ENCODE measurements around the gene NCOR1. TPM values are rescaled to one million over a fixed set of nuclear protein-coding genes. Genes with fewer than 3 reads are reported as not detected.

The NCOR1 gene
- total RNA-seq, 1 donor from 2014 or later, result 131 TPM

DNA sequence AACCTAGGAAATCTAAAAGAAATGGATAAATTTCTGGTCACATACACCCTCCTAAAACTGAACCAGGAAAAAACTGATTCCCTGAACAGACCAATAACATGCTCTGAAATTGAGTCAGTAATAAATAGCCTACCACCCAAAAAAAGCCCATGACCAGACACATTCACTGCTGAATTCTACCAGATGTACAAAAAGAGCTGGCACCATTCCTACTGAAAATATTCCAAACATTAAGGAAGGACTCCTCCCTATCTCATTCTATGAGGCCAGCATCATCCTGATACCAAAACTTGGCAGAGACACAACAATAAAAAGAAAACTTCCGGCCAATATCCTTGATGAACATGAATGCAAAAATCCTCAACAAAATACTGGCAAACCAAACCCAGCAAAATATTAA, 162.8 kb downstream of the NCOR1 start:
- intact Hi-C loops (cut with DNase I), result no loop called here

DNA sequence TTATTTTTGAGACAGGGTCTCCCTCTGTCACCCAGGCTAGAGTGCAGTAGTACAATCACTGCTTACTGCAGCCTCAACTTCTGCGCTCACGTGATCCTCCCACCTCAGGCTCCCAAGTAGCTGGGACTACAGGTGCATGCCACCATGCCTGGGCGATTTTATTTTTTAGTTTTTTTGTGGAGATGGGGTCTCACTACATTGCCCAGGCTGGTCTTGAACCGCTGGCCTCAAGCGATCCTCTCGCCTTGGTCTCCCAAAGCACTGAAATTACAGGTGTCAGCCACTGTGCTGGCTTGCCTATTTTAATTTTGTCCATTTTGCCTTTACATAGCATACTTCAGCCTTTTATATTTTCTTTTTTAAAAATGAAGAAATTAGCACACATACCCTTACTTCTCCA, 164.5 kb downstream of the NCOR1 start:
- intact Hi-C loops (cut with DNase I), result no loop called here
- DNase-seq (ENCODE audit: low spot score), result no peak
- ATAC-seq, result no peak

More for the DNA sequence above, 162.8 kb downstream of the NCOR1 start:
- no peak for ATAC-seq
- no peak for DNase-seq (ENCODE audit: low spot score)

DNA sequence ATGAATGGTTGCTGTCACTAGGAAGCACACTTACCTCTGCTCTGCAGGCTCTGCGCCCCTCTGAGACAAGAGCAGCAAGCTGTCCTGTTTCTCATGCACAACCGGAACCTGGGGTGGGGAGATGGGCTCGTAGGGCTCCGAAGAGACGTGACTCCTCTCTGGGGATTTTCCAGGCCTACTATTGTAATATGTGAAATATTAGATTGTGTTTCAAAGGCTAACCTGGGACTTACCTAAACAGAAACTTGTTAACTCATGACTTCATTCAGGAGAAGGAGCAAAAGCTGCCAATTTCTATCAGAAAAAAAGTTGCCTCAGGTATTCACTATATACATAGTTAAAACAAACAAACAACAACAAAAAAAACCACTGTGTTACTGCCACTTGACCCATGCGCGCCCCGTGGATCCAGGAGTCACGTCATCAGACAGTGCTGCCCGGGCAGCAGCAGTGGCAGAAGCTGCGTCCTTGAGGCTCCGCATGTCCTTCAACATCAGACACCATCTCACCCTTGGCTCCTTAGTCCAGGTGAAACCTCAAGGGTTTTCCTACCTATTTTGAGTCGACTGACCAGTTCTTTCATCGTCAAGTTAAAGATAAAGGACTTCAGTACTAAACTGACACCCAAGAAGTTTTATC, 166.4 kb downstream of the NCOR1 start:
- ATAC-seq (no peak), DNase-seq (ENCODE audit: low spot score) (no peak)
- intact Hi-C loops (cut with DNase I), result no loop called here

DNA sequence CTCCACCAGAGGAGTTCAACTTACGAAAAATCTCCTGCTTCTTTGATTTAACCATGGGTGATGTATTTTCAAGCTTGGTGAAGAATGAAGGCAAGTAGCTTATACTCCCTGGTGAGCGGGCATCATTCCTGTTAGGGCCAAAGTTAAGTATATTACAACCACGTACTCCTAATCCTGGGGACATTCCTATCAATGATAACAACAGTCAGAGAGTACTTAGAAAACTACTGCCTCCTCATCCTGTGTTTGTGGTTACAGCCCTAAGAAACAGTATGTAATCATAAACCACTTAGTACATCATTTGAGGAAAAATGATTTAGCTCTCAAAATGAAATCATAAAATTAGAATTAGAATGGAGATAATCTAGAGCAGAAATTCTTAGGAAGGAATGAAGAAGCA, 168.4 kb downstream of the NCOR1 start:
- intact Hi-C loops (cut with DNase I), result no loop called here
- DNase-seq (ENCODE audit: low spot score) (no peak), ATAC-seq (no peak)

DNA sequence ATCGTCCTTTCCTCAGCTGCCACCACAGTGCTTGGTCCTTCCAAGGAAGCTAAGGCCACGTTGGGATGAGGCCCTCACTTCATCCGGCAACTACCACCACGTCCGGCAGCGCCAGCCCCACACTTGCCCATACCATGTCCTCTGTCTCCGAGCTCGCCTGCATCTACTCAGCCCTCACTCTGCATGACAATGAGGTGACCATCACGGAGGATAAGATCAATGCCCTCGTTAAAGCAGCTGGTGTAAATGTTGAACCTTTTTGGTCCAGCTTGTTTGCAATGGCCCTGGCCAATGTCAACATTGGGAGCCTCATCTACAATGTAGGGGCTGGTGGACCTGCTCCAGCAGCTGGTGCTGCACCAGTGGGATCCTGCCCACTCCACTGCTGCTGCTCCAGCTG, 170.8 kb downstream of the NCOR1 start:
- ATAC-seq (no peak), DNase-seq (ENCODE audit: low spot score) (no peak)
- intact Hi-C loops (cut with DNase I), result no loop called here

DNA sequence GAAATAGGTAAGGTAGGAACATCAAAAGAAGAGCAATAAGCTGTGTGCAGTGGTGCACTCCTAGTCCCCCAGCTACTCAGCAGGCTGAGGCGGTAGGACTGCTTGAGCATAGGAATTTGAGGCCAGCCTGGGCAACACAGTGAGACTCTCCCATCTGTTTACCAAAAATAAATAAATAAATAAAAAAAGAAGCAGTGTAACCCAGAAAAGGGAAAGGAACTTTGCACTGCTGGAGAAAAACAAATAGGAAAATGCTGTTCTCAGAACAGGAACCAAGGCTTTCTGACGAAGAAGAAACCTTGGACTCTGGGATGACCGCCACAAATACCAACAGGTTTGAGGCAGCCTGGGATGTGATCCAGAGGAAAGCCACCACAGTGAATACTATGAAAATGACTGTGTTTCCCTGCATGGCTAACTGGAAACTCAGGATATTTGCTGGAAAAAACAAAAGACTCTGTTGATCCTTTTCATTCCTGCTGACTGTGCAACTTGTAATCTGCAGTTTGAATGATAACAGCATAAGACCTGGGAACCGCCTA, 174.6 kb downstream of the NCOR1 start:
- ATAC-seq (no peak), DNase-seq (ENCODE audit: low spot score) (no peak)
- intact Hi-C loops (cut with DNase I), result no loop called here

DNA sequence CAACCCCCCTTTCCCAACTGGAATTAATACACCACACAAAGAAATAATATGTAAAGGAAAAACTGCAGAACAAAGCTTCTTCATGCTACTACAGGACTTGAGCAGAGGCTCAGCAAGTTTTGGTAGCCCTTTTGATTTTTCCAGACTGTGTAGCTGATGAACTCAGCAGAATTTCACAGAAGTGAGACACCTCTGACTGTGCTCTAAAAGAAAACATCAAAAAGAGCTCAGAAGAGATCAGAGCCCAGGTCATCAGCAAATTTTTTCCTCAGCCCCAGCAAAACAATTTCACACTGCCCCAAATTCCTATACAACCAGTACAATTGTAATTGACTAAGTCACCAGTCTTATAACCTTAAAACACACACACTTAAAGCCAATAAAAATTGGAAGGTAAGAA, 177.7 kb downstream of the NCOR1 start:
- ATAC-seq (no peak), DNase-seq (ENCODE audit: low spot score) (no peak)
- intact Hi-C loops (cut with DNase I), result no loop called here

DNA sequence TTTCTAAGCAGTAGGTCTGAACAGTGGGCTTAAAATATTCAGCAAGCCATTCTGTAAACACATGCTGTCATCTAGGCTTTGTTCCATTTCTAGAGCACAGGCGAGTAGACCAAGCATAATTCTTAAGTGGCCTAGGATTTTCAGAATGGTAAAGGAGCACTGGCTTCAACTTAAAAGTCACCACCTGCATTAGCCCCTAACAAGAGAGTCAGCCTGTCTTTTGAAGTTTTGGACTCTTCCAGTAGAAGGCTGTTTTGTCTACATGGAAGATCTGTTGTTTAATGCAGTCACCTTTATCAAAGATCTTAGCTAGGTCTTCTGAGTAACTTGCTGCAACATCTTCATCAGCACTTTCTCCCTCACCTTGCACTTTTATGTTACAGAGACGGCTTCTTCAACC, 179.1 kb downstream of the NCOR1 start:
- intact Hi-C loops (cut with DNase I), result no loop called here
- no peak for ATAC-seq

DNA sequence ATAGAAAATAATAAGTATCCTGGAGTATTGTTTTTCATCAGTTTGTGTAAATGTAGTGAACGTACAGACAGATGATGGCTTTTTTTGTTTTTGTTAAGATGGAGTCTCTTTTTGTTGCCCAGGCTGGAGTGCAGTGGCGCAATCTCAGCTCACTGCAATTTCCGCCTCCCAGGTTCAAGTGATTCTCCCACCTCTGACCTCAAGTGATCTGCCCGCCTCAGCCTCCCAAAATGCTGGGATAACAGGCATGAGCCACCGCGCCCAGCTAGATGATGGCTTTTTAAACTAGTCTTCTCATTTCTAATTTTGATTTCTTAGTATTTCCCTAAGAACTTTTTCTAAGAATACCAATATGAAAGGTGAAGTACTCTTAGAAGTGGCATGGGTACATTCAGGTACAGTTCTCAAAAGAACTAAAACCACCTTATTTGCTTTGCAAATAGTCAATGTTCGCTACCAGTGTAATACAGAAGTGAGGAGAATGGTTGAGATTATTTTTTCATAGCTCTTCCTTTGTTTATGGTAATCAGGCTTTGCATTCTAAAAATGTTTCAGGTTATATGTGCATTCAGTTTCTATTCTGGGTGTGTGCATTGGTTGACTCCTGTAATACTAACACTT, 181.5 kb downstream of the NCOR1 start:
- no peak for ATAC-seq
- no peak for DNase-seq (ENCODE audit: low spot score)
- intact Hi-C loops (cut with DNase I), result no loop called here

More for the DNA sequence above, 179.1 kb downstream of the NCOR1 start:
- DNase-seq (ENCODE audit: low spot score), result no peak

DNA sequence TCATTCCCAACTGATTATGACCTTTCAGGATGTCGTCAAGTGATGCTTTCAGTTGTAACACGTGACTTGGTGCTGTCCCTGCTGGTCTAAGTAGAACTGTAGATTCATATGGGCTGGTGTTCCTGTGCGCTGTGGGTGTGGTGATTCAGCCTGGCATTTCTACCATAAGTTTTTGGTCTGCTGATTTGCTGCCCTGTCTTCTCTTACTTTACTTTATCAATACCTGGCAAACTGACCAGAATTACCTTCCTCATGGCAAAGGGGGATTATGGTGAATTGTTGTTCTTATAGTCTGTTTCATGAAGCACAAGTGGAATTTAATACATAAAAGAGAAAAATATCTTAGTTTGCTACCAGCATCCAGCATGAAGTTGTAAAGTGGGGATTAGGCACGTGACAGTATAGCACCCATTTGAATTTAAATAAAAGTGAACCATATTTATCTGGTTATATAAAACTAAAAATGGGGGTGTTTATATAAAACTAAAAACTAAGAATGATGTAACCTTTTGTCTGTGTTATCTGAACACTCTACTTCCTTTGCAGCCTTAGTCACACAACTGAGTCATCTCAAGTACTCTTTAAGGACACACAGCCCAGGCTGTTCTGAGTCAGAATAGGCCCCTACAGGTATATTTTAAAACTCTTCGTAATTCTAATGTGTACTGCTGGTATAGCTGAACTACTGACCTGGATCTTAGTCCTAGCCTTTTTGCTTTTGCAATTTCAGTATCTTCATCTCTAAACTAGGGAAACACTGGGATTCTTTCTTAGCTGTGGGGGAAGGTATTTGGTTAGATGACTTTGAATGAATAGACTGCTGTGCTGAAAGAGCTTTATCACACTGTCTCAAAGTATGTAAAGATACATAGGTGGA, 187.4 kb downstream of the NCOR1 start:
- ATAC-seq (no peak), DNase-seq (ENCODE audit: low spot score) (no peak)
- intact Hi-C loops (cut with DNase I), result no loop called here

DNA sequence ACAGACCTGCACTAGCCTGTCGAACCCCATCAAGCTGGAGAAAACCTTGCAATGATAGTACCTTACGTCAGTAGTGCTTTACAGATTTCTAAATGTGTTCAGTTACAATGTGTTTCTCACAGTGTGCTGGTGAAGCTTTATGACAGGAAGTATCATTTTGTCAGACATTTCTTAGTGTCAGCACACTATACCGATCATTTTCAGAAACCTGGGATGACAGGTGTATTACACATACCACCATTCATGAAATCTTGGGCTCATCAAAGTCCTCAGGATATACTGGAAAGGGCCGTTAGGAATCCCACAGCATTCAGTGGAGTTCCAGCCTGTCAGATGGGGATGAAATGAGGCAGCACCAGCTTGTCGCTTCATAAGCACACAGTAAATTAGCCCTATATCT, 188.4 kb downstream of the NCOR1 start:
- DNase-seq (ENCODE audit: low spot score), result no peak
- no peak for ATAC-seq
- intact Hi-C loops (cut with DNase I), result no loop called here

DNA sequence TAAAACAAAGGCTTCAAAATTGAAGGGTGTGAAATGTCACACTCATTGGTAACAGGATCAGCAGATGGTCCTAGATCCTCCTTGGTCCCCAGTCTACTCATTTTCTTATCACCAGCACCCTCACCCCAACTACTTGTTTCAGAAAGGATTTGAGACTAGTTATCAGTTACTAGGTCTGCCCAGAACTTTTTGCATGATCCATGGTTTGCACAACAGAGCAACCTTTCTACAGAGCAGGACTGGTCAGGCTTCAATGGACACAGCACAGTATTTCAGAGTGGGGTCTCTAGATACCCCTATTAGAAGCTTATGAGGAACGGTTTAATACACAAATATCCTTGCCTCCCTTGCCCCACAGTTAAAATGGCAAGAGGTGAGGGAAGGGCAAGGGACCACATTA, 190.1 kb downstream of the NCOR1 start:
- DNase-seq (ENCODE audit: low spot score), result no peak
- intact Hi-C loops (cut with DNase I), result no loop called here
- no peak for ATAC-seq

DNA sequence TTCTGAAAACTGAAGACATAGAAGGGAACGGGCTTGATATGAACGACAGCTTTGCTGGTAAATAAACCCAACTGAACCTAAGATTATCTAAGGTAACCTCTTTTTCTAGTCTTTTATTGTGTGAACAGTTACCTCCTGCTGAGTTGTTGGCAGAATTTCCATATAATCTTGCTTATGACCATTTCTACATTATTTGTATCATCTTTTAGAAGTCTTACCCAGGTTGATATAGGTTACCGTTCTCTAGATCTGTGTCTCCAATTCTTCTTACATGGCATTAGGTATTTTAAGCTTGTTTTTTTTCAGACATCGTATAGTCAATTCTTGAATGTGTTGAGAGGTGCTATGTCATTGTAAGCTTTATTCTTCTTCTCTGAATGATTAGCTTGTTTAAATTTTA, 191.5 kb downstream of the NCOR1 start:
- ATAC-seq (no peak), DNase-seq (ENCODE audit: low spot score) (no peak)
- intact Hi-C loops (cut with DNase I), result no loop called here

DNA sequence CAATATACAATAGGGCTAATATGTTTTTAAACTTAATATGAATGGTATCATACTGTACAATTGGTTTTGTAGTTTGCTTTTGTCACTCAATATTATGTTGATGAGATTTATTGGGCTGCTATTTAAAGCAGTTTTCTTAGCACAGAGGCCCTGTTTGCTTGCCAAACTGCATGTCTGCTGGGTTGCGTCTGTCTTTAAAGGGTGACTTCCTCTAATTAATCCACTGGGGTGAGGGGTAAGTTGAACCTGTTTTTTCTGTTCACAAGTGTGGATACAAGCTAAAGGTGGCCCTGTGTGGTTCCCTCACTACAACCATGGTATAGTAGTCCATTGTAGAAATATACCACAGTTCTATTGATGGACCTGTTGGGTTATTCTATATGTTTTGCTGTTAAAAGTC, 196.0 kb downstream of the NCOR1 start:
- ATAC-seq (no peak), DNase-seq (ENCODE audit: low spot score) (no peak)
- intact Hi-C loops (cut with DNase I), result no loop called here

DNA sequence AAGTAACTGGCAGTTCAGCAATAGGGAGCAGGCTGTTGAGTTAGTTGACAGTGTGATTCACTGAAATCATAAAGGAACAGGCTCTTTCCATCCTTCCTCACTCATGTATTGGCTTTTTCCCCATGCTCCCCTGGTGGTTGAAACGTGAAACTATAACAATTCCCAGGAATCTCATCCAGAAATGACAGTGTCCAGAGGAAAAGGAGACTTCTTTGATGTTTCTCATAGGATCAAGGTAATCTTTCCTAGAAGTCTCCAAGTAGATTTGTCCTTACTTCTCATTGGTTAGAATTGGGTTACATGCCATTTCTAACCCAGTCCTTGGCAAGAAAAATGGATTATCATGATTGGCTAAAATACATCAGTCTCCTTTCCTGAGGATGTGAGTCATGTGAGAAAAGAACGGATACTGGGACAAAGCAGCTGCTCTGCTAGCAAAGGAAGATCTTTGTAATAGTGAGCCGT, 201.4 kb downstream of the NCOR1 start:
- intact Hi-C loops (cut with DNase I), result no loop called here
- DNase-seq (ENCODE audit: low spot score) (no peak), ATAC-seq (no peak)

DNA sequence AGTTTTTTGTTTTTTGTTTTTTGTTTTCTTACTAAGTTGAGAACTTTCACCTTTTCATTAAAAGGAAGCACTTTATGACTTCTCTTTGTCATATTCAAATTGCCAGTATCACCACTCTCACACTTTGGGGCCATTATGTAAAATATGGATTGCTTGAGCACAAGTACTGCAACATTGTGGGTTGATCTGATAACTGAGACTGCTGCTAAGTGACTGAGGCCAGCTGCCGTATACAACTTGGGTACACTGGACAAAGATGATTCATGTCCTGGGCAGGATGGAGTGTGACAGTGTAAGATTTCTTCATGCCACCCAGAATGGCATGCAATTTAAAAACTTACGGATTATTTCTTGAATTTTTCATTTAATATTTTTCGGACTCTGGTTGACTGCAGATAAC, 207.9 kb downstream of the NCOR1 start:
- intact Hi-C loops (cut with DNase I), result no loop called here
- ATAC-seq, result no peak
- DNase-seq (ENCODE audit: low spot score), result no peak

DNA sequence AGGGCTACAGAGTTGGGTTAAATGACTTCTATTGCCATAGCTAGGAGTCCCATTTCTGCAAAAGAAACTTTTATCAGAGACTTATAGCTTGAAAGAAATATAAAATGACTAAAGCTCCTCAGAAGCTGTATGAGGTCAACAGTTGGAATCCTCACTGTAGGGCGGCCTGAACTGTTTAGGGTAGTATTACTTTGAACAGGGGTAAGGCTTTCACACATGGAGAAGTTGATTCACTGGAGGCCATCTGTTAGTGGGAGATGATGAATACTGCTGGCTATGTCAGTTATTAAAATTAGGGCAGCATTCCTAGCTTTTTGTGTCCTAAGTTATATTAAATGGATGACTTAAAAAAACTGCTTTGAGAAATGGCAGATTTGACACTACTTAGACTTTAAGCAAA, 209.7 kb downstream of the NCOR1 start:
- intact Hi-C loops (cut with DNase I), result no loop called here
- no peak for ATAC-seq
- no peak for DNase-seq (ENCODE audit: low spot score)

DNA sequence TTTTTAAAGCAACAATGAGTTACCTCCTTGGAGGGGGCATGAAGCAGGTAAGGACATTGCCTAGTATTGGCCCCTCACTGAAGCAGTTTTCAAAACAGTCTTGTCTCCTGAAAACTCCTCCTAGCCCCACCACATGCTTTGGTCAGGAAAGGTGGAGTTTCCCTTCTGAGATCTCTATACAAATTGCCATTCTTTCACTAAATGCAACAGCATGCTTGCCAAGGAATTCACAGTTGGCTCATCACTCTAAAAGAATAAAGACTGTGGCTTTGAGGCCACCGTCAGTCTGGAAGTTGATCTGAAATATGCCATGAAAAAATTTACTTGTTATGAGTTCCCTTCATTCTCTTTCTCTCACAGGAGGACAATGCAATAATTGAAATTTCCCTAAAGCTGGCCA, 211.5 kb downstream of the NCOR1 start:
- ATAC-seq (no peak), DNase-seq (ENCODE audit: low spot score) (no peak)
- intact Hi-C loops (cut with DNase I), result no loop called here

DNA sequence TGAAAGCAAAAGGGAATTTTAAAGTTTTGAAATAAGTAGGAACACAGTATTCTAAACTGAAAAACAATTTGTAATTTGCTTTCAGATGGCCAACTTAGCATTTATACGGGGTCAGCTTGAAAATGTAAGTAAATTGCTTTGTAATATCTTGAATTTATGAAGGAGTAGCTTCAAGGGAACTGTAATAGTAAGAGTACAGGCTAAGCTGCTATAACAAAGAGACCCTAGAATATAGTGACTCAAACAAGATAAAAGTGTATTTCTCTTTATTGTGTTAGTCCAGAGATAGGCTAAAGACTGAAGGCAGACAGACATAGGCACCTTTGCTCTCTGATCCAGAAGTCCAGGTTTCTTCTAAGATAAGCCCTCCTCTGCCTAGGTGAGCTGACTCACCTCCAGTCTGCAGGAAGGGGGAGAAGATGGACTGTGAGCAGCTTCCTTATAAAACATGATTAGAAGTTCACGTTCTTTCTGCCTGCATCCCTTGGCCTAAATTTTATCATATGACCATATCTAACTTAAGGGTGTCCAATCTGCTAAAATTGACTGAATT, 212.6 kb downstream of the NCOR1 start:
- intact Hi-C loops (cut with DNase I), result no loop called here
- DNase-seq (ENCODE audit: low spot score) (no peak), ATAC-seq (no peak)

Data from sciatic nerve (tissue), 2 donors.